NK-92 treated with Interleukin-12 subunit alpha and Interleukin-12 subunit beta, amount 100 ng/mL, for 24 hours (cell line): ENCODE data around the gene HOXD9.

Experiments
- DNase-seq: peaks from one replicate; lab custom pipeline; 2025; lab: John Stamatoyannopoulos, UW

The HOXD9 gene

DNA sequence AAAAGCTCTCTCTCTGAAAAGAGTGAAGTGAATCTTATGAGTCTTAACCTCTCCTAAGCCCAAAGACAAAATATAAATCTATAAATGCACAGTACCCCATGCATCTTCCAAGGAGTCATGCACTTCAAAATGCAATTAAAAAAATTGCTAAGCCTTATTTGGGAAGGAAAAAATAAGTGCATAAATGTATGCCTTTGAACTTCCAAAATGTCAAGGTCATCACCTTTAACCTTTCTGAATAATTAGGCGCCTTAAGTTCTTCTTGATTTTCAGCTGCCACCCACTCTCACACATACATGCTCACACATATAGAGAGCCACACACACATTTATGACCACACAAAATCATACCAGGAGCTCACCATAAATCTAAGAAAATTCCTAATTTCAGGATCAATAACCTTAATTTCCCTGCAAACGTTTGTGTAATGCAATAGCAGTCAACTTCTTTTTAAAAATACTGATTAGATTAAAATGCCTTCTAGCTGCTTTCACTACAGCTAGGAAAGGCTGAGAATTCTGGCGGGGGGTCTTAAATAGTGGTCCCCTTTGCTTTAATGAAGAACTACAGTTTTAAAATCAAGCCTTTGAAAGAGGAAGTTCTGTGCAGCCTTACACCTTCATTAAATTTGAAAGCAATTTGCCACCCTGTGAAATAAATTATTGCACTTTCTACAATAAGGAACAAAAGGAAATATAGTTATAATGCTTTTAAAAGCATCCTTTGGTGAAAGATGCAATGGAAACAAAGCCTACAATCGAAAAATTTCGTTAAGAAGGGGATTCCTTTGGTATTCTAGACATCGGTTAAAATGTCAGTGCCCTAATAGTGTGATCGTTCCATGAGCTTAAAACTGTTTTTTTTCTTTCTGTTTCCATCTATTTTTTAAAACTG is 11.9 kb upstream of the HOXD9 start:
- DNase-seq = no peak

DNA sequence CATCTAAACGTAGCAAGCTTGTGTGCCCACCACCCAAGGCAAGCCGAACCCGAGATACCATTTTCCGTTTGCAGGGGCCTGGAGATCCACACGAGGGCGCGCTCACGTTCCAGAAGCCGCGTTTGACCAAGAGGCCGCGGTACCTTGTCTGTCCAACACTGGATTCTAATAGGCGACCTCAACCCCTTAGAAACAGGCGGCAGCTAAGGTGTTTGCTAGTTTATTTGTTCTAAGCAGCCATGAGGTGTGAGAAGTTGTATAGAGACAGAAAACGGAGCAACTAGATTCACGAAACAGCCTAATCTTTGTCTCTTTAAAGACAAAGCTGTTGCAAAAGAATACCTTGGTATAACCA is 11.2 kb upstream of the HOXD9 start:
- peak; percentile 19 for DNase-seq

DNA sequence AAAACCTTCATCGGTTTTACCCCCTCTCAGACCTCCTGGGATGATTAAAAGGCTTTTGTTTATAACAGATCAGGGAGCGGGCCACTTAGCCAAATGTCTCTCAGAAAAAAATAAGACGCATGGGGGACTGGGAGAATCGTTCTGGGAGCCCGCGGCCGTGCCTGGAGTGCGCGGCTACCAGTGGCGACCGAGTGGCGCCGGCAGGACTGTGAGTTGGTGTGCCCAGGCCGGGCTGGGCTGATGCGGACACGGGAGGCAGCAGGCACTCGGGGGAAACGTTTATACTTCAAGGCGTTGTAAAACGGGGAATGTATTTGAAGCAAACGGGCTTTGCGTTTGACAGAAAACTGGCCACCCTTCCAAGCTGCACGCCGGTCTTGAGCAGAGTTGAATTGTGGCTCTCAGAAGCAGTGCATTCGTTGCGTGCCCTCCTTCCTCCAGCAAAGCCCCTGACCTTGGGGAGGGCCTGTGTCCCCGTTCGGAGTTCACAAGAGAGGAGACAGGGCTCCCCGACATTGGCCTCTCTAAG is 10.6 kb upstream of the HOXD9 start:
- no peak for DNase-seq

DNA sequence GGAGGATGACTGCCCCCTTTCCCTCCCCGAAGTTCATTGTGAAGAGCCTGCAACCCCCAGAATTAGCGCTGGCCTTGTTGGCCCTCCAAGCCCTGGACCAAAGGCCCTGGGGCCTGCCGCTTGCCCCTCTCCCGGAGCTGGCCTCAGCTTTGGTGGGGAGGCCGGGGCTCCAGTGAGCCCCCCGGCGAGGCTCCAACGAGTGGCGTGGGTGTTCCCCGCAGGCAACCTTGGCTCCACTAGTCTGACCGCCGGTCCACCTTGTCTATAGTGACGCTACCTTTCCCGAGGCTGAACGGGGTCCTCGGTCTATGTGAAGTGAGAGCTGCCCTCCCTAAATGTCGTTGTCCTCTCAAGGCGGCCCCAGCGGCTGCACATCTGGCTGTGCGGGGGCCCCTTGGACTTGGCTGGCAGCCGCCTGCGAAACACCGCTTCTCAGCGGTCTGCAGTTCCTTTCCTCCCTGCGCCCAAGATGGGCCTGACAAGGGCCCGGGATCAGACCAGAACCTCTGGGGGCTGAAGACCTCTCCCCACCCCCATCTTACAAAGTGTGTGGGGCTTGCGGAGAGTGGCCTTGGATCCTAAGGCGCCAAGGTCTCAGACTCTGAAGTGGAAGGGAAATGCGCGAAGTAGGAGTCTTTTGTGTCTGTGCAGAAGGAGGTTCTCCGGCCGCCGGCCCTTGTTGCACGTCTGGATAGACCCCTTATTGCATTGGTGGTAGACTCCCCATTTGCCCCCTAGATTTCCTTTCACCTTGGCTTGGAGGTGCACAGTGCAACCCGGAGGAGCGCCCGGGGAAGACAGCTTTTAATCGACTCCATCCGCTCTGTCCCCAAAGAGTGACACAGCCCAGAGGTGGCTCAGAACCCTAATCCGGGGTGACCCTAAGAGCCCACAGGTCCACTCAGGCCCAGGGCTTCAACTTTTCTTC is 9.9 kb upstream of the HOXD9 start:
- no peak for DNase-seq

DNA sequence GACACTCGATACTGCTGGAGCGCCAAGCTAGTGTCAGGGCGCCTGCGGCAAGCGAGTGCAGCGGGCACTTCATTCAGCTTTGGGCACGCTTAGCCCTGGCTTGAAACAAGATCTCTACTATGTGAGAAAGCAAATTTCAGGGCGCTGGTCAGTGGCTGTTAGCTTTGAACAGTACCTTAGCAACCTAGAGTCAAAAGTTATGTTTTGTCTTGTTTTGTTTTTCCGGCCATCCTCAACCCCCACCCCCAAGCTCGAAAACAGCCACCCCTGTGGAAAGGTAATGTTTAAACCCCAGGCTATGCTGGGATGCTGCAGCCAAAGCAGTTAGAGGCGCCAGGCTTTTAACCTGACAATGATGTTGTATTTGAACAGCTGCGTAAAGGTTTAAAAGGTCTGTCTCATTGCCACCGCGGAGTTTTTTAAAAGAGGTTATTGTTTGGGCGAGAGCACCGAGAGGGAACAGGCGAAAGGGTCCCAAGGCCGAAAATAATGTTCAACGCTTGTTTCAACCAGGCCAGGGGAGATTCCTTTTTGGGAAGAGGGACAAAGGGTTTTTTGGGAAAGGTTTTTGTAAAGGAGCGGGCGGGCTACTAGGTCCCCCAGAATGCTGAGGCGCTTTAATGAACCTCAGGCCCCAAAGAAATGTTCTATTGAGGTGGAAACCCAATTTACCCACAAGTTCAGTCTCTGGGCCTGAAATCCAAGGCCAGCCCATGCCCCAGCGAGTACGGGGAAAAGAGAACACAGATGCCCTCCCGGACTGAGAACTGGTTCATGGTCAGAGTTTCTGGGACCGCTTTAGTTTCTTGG is 8.2 kb upstream of the HOXD9 start:
- no peak for DNase-seq

DNA sequence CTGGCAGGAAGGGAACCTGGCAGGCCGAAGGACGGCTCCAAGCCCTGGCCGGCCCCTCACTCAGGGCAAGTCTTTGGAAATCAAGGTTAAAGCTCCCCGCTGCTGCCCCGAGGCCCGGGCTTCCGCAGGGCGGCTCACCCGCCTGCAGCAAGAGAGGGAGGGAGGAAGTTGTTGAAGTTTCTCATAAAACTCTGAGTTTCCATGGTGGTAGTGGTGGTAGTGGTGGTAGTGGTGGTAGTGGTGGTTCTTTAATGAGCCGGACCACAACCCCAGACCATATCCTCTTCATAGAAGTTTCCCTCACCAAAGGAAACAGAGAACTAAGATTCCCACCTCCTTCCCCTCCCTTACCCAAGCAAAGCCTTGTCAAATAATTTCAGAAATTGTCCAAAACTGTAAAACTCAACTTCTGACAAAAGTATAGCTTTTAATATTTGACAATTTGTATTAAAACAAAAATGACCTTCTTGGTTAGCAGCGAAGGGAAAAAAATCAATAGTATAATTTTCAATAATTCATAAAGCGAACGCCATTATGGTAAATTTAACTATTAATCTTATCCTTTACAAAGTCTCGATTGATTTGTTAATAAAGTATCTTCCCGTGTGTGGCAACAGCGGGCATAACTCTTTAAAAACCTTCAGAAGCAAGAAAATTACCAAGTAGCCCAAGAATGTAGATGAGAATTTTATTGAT is 7.4 kb upstream of the HOXD9 start:
- DNase-seq = no peak

DNA sequence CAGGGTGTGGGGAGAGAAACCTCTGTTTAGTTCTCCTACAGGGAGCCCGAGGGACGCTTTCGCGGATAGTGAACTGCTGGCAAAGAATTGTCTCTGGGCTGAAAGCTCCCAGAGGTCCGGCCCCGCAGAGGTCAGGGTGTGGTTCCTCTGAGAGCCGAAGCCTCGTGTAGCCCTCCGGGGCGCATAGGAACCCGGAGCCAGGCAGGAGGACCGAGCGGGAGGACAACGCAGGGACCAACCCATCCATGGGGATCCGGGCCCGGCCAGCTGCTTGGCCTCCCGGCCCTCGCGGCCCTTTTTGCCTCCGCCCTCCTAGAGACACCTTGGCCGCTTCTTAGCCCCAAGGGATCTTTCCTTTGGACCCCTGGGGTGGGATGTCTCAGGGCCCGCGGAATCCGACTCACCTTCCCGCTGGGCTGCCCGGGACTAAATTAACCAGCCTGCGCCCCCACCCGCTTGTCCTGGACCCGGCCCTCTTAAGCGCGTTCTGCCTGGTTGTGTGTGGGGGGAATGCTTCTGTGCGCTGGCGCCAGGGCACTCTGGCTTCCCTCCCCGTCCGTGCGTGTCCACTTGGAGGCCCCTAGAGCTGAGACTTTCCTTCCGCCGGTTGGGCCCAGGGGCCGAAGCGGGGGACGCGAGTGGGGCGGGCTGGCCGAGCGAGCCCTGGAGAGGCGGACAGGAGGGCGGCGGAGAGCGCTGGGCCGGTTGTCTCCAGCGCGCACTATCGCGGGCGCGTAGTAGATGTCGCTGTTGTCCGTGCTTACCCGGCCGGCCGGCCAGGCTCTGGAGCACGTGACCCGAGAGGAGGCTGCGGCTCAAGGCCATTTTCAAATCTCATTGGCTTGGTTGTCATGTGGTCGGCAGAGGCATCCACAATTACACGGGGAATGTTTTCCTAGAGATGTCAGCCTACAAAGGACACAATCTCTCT is 6.4 kb upstream of the HOXD9 start, which contains the start of gene HOXD10:
TSS of gene HOXD10 (plus strand) at position 896 of the 931 bp plus-strand sequence. CDS start 56 bp downstream, outside the sequence.
- DNase-seq = no peak

DNA sequence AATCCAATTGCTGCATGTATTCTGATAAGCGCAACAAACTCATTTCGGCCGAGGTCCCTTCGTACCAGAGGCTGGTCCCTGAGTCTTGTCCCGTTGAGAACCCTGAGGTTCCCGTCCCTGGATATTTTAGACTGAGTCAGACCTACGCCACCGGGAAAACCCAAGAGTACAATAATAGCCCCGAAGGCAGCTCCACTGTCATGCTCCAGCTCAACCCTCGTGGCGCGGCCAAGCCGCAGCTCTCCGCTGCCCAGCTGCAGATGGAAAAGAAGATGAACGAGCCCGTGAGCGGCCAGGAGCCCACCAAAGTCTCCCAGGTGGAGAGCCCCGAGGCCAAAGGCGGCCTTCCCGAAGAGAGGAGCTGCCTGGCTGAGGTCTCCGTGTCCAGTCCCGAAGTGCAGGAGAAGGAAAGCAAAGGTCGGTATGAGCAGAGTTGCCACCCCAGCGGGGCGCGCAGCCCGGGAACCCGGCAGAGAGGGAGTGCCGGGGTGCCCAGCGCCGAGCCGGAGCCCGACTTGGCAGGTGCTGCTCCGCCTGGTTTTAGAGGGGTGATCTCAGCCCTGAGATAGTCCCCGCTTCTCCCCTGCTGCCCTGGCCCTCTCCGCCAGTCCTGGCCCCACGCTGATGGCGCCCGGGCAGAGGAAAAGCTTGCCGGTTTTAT is 5.2 kb upstream of the HOXD9 start:
- DNase-seq = no peak

DNA sequence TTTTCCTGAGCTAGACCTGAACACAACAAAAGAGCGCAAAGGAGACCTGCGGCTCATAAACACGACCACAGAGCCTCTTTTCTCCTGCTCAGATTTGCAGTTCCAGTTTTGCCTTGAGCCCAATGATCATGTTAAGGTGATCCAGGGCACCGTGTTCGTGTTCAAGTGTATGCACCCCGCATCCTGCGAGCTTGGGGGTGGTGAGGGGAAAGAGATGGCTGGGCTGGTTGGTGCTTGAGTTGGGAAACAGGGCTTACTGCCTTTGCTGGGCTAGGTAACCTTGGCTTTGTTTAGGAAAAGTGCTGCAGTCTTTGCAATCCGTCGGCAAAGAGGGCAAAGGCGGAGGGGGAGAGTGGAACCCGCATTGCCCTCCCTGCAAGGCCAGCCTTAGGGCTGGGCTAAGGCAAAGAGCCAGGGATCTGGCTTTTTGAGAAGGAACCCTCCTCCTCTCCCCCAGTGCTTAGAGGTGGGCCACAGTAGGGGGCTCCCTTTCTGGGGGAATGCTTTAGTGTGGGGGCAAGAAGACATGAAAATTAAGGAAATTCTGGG is 4.6 kb upstream of the HOXD9 start:
- DNase-seq = no peak

DNA sequence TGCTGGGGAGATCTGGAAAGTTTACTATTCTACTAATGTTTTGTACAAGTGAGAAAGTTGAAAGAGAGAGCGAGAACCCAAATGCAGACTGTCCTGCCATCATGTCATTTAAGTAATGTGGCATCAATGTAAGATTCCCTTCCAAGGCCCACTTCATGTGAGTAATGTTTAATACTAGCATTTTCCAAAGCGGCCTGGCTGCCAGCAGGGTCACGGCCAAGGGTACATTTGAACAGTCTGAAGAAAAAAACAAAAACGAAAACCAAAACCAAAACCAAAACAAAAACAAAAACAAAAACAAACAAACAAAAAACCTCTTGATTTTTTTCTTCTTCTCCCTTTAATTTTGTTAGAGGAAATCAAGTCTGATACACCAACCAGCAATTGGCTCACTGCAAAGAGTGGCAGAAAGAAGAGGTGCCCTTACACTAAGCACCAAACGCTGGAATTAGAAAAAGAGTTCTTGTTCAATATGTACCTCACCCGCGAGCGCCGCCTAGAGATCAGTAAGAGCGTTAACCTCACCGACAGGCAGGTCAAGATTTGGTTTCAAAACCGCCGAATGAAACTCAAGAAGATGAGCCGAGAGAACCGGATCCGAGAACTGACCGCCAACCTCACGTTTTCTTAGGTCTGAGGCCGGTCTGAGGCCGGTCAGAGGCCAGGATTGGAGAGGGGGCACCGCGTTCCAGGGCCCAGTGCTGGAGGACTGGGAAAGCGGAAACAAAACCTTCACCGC is 3.7 kb upstream of the HOXD9 start:
- no peak for DNase-seq

DNA sequence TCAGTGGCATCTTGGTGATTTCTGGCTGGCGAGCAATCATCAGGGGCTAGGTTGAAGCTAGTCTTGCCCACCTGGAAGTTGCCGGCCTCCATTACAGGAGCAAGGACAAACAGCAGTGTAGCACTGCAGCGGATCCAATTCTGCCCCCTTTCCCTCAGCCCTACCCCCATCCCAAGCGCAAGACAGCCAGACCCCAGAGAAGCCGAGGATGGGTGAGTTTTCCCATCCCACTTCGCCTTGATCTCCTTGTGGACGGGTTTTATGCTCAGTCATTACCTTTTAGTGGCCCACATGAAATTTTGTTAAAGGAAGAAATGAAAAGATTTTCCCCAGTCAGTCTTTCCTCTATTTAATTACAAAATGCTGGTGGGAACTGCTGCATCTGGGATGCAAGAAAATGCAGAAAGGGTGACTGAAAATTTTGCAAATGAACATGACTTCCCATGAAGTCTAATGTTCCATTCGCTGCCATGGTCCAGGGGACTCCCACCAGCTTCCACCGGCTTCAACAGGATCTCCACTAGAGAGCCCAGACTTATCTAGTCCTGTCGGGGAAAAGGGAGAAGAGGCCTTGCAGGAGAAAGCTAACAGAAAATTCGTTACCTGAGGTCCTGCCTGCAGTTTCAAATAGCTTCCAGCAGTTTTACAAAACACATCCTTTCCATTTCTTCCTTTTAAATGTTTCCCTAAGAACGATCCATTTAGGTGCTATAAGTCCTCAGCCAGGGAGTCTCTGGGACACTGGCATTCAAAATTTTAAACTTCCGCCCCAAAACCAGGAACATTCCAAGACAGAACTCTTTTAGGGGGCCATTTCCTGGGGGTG is 1.9 kb upstream of the HOXD9 start:
- DNase-seq = no peak

DNA sequence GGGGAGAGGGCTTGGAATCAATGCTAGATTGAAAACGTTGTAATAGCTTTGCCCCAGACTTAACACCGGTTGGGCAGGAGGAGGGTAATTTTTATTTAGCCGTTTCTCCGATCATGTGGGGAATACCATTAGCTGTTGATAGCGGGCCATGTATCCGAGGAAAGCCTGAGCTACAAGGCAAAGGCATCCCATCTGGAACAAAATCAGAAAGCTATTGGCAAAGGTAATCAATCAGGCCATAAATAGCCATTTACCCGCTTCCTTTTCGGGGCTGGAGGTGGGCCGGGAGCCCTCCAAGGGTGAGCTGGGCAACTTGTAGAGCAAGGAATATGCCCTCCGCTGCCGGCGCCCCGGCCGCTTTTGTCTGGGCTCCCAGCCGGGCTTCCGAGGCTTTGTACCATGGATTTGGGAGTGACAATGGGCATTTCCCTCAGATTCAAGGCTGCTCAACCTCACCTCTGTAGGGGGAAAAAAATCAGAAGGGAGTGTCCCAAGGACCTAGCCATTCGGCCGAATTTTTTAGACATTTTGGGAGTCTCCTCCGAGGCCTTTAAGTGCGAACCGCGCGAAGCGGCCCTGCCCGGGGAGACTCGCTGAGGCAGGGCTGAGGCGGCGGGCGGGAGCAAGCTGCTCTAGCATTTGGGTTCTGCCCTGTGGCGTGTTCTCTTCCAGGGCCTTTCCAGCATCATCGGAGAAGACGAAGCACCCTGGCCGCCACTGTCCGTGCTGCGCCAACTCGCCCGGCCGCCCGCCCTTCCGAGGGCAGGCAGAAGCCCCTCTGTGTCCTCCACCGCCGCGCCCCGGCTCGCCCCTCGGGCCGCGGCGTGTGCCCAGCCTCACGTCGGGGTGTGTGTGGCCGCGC is 1.1 kb upstream of the HOXD9 start:
- no peak for DNase-seq

DNA sequence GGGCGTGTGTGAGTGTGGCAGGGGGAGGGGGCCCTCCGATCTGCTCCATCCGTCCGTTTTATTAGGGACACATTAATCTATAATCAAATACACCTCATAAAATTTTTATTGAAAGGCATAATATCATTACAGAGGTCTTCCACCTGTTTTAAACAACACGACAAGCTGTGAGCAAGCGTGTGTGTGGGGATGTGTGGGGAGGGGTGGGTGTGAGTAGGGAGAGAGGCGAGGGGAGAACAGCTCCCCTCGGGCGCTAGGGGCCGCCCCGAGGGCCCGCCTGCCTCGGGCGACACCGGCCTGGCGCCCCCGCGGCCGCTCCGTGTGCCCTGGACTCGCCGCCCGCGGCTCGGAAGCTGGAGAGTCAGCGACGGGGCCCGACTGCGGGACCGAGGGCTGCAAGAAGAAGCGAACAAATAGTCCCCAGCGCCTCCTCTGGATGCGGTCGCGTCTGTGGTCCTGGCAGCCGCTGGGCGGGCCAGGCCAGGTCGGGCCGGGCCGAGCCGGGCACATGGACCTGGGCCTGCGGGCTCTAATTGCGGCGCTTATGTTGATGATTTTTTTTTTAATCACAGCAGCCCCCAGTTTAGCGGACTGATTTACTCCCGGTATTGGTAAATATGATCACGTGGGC is 352 bp upstream of the HOXD9 start:
- DNase-seq = no peak

DNA sequence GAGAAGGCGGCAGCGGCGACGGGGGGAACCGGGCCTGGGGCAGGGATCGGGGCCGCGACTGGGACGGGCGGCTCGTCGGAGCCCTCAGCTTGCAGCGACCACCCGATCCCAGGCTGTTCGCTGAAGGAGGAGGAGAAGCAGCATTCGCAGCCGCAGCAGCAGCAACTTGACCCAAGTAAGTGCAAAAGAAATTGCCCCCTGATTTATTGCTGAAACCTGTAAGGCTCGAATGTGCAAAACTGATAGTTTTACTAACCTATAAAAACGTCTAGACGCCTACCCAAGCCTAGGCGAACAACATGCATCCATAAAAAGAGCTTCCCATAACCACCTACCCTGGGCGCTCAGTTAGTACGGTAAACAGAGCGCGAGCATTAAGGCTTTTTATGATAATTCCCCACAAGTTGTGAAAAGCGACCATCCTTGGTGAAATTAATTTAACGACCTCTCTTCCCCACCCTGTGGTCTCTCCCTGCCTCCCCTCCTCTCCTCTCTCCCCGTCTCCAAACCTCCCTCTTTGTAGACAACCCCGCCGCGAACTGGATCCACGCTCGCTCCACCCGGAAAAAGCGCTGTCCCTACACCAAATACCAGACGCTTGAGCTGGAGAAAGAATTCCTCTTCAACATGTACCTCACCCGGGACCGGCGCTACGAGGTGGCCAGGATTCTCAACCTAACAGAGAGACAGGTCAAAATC is 1.0 kb downstream of the HOXD9 start:
- DNase-seq = no peak

DNA sequence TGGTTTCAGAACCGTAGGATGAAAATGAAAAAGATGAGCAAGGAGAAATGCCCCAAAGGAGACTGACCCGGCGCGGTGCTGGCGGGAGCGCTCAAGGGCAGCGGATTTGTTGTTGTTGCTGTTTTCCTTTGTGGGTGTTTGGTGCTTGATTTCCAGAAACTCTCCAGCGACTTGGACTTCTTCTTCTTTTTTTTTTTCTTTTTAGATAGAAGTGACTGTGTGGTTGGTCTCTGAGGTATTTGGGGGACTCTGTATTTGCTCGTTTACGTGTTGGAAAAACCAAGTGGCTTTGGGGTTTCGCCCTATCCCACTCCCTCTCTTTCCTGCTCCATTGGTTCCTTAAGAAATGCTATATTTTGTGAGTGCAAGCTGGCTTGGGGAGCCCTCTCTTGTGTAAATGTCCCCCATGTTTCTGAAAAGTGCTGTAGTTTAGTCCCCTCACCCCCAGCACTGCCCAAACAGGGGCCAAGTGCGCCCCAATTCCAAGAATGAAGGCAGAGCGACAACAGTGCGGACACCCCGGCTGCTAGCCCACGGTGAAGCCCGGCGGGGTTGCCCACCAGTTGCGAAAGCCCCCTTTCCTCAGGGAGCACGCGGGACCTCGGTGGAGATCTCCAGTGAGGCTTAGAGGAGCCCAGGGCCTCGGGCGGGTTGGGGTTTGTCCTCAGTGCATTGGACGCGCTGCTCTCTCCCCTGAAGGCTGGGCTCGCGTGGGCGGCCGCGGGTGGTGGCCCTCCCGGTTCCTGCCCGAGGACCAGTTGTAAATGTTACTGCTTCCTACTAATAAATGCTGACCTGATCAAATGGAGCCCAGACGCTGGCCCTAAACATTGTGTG is 1.8 kb downstream of the HOXD9 start:
- DNase-seq = no peak
